Omental fat pad (tissue), 4 donors: Measurements from ENCODE around the gene PNMA5. TPM values are rescaled to one million over a fixed set of nuclear protein-coding genes. Genes with fewer than 3 reads are reported as not detected.
A peak's percentile ranks its signal among the peaks of the same experiment; 100 is the strongest.

Source experiments
- ATAC-seq: fragments of 150-250 bp; one replicate; pipeline ENCODE4 v1.9.1; 2016; ENCODE audit warnings: mild to moderate bottlenecking, moderate library complexity; ENCODE audit not compliant: low FRiP score
- DNase-seq: peaks from one replicate; pipeline ENCODE4 v3.0.0-alpha.2; 2019; ENCODE audit warnings: low spot score
- CTCF ChIP-seq, 3 donors: fragments of 450-650 bp; IDR thresholded peaks; one replicate each; pipeline ENCODE4 v1.5.1; 2016 to 2017; ENCODE audit warnings: antibody characterized with exemption in 3 of 3, mild to moderate bottlenecking in 3 of 3, moderate library complexity in 2 of 3
- total RNA-seq, 4 donors: library from RNA; depleted of rRNA; stranded (reverse); fragments of >200 nt; gene quantifications; one replicate each; pipeline ENCODE4 v1.1.0, GENCODE V29; 2016

Gene PNMA5
- total RNA-seq, 4 donors from 2014 or later, result not detected

- no peak for TF ChIP-seq CTCF (IDR thresholded peaks at IDR 0.05)
- DNase-seq (no peak), ATAC-seq (no peak)
Observed at GRCh38 chrX:152943826-152944225, 50.1 kb downstream of the PNMA5 start.

- ATAC-seq (peak; percentile 9), DNase-seq (no peak)
- TF ChIP-seq CTCF (IDR thresholded peaks at IDR 0.05), result no peak
Observed at GRCh38 chrX:152942077-152942442, 51.9 kb downstream of the PNMA5 start.

GRCh38 chrX:152941328-152942076 lies 52.4 kb downstream of the PNMA5 start:
- DNase-seq (peak; percentile 54), ATAC-seq (peak; percentile 93)
- TF ChIP-seq CTCF (IDR thresholded peaks at IDR 0.05), result peak in 1 of 3 donors; percentile 75

Other genes with a start within 250 kb of the PNMA5 start
- gene MAGEA2, start 240.3 kb downstream of the PNMA5 start, total RNA-seq, result not detected
- gene CSAG3, start 234.9 kb downstream of the PNMA5 start, total RNA-seq, result not detected
- not detected for gene MAGEA6, start 224.4 kb downstream of the PNMA5 start, total RNA-seq
- 10 to 100 TPM; 17.3 to 28.8 (median 19.7) TPM for gene CETN2, start 163.4 kb downstream of the PNMA5 start, total RNA-seq
- 10 to 100 TPM; 13.2 to 55.3 (median 25.9) TPM for gene NSDHL, start 163.1 kb downstream of the PNMA5 start, total RNA-seq
- 10 to 100 TPM in 2 of 4 donors, 1 to 10 TPM in 2; 5.2 to 13.4 (median 9.0) TPM for gene ZNF185, start 96.0 kb downstream of the PNMA5 start, total RNA-seq
- under 1 TPM; 0.24 to 0.46 (median 0.38) TPM for gene PNMA3, start 62.4 kb upstream of the PNMA5 start, total RNA-seq
- gene PNMA6A, start 78.3 kb upstream of the PNMA5 start, total RNA-seq, result 1 to 10 TPM; 1.1 to 2.3 (median 1.7) TPM
- gene MAGEA1, start 185.2 kb upstream of the PNMA5 start, total RNA-seq, result not detected